Measurements from ENCODE around the gene STARD9. TPM values are rescaled to one million over a fixed set of nuclear protein-coding genes. Genes with fewer than 3 reads are reported as not detected.

Gene STARD9
- total and polyA plus RNA-seq, 2 of the 13 experiments (the other 11 are each of a cell fraction or from before 2014, with no cell fraction given), result 5.3 to 7.5 TPM

- TF ChIP-seq ZNF407 (CRISPR knock-in tag; IDR thresholded peaks at IDR 0.05; ENCODE audit: not compliant biosample characterization) (no peak), ZNF235 (CRISPR knock-in tag; IDR thresholded peaks at IDR 0.05; ENCODE audit: borderline replicate concordance) (no peak), ZNF850 (CRISPR knock-in tag; conservative IDR thresholded peaks at IDR 0.05) (no peak), EED (CRISPR knock-in tag; IDR thresholded peaks at IDR 0.05) (no peak), ZNF383 (CRISPR knock-in tag; IDR thresholded peaks at IDR 0.05; ENCODE audit: borderline replicate concordance) (no peak), NR3C1 (CRISPR knock-in tag; IDR thresholded peaks at IDR 0.05) (no peak), UBTF (CRISPR knock-in tag; IDR thresholded peaks at IDR 0.05) (no peak), NPAS2 (CRISPR knock-in tag; IDR thresholded peaks at IDR 0.05; ENCODE audit: borderline replicate concordance) (no peak), FOXA3 (CRISPR knock-in tag; IDR thresholded peaks at IDR 0.05) (peak; percentile 34; the same call in 1 of the 2 replicates), SP140L (CRISPR knock-in tag; IDR thresholded peaks at IDR 0.05; ENCODE audit: borderline replicate concordance) (no peak), MEIS1 (CRISPR knock-in tag; IDR thresholded peaks at IDR 0.05; ENCODE audit: borderline replicate concordance) (no peak), SMARCE1 (IDR thresholded peaks at IDR 0.05; ENCODE audit: borderline replicate concordance) (no peak), NR2F1 (CRISPR knock-in tag; IDR thresholded peaks at IDR 0.05) (peak in 1 of 2 experiments; percentile 42; a peak in 1 of 4 replicates), TERF1 (CRISPR knock-in tag; IDR thresholded peaks at IDR 0.05) (no peak), RXRB (CRISPR knock-in tag; IDR thresholded peaks at IDR 0.05; ENCODE audit: borderline replicate concordance) (peak; percentile 58; the same call in 1 of the 2 replicates), ZNF512 (CRISPR knock-in tag; IDR thresholded peaks at IDR 0.05) (no peak)
Measured at GRCh38 chr15:42590619-42591237, 15.3 kb downstream of the STARD9 start (continued).
